Common myeloid progenitor, CD34-positive (primary cell): ENCODE measurements around the gene POU2F2.

Source experiments
- CTCF ChIA-PET: fragments of 350-600 bp; sonication (Branson Sonifier 250); formaldehyde crosslinking; loops from one replicate; lab custom pipeline; 2021; ENCODE audit warnings: antibody characterized with exemption; lab: Charles Lee
- POLR2A ChIA-PET: fragments of 350-600 bp; sonication (Branson Sonifier 250); formaldehyde crosslinking; loops from one replicate; lab custom pipeline; 2021; ENCODE audit warnings: antibody characterized with exemption; lab: Charles Lee
- DNase-seq, 3 donors: peaks; one replicate each; pipeline versions ENCODE4 v3.0.0 to v3.0.0-alpha.2; 2013
- H3K27ac ChIP-seq, 2 experiments: 1 replicate in 1 of 2; 2 replicates in 1 of 2; pipeline ENCODE4 v1.7.0; 2013; ENCODE audit warnings: inconsistent platforms in 2 of 2, low read length in 2 of 2, mild to moderate bottlenecking in 2 of 2, low read depth in 1 of 2, moderate library complexity in 1 of 2; ENCODE audit not compliant: severe bottlenecking in 2 of 2, insufficient read depth in 1 of 2, poor library complexity in 1 of 2
- H3K27me3 ChIP-seq, 5 experiments: replicated peaks in 2 of 5; 1 replicate in 3 of 5; 2 replicates in 2 of 5; pipeline versions ENCODE4 v1.6.1 to v1.7.0; 2013; ENCODE audit warnings: low read length in 4 of 5, mild to moderate bottlenecking in 2 of 5, moderate library complexity in 2 of 5, inconsistent platforms in 1 of 5; ENCODE audit not compliant: insufficient read depth in 5 of 5, control insufficient read depth in 4 of 5
- H3K36me3 ChIP-seq, 4 experiments: 1 replicate in 2 of 4; 2 replicates in 2 of 4; pipeline versions ENCODE4 v1.6.1 to v1.7.0; 2013; ENCODE audit warnings: low read length in 3 of 4, control low read depth in 1 of 4, mild to moderate bottlenecking in 1 of 4; ENCODE audit not compliant: control insufficient read depth in 4 of 4, insufficient read depth in 4 of 4
- H3K4me1 ChIP-seq, 4 experiments: 1 replicate in 3 of 4; 2 replicates in 1 of 4; pipeline versions ENCODE4 v1.6.1 to v1.7.1; 2013; ENCODE audit warnings: low read length in 3 of 4, mild to moderate bottlenecking in 3 of 4, control low read depth in 1 of 4, inconsistent platforms in 1 of 4, moderate library complexity in 1 of 4; ENCODE audit not compliant: control insufficient read depth in 4 of 4, insufficient read depth in 4 of 4; ENCODE audit errors: control extremely low read depth in 1 of 4
- H3K4me3 ChIP-seq, 7 experiments: 1 replicate in 4 of 7; 2 replicates in 3 of 7; pipeline versions ENCODE4 v1.5.1 to v1.7.0; 2013; ENCODE audit warnings: mild to moderate bottlenecking in 7 of 7, low read length in 6 of 7, moderate library complexity in 6 of 7, inconsistent platforms in 2 of 7, low read depth in 2 of 7, control low read depth in 1 of 7; ENCODE audit not compliant: insufficient read depth in 4 of 7, control insufficient read depth in 1 of 7; ENCODE audit errors: extremely low read depth in 1 of 7
- H3K9me3 ChIP-seq, 5 experiments: 1 replicate in 4 of 5; 2 replicates in 1 of 5; pipeline versions ENCODE4 v1.6.1 to v1.7.1; 2013; ENCODE audit warnings: low read length in 4 of 5, mild to moderate bottlenecking in 2 of 5, inconsistent platforms in 1 of 5, low read depth in 1 of 5, moderate library complexity in 1 of 5; ENCODE audit not compliant: control insufficient read depth in 4 of 5, insufficient read depth in 2 of 5; ENCODE audit errors: control extremely low read depth in 1 of 5
- WGBS: methylation state at CpG from one replicate; pipeline ENCODE4 v1.1.5; 2013; ENCODE audit not compliant: insufficient coverage; 5-methylcytosine and 5-hydroxymethylcytosine counted together

POU2F2 gene

GRCh38 chr19:42168206-42168605 is 36.0 kb upstream of the POU2F2 start:
- 97% methylated on average over 3 of the region's 3 CpGs for WGBS
- ChIA-PET POLR2A (no interaction called here), CTCF (no interaction called here)
- Histone ChIP-seq H3K9me3 (no peaks in the 10 kb centered on the region), H3K4me3 (no peak overlapping the region), H3K27ac (no peak overlapping the region), H3K36me3 (no peaks in the 10 kb centered on the region), H3K4me1 (no peaks in the 10 kb centered on the region), H3K27me3 (peaks cover 0 to 3% (median 0%) of the 10 kb centered on the region in 5 experiments)
- no peak for DNase-seq

- Histone ChIP-seq H3K27me3 (peaks cover 0 to 6% (median 0%) of the 10 kb centered on the region in 5 experiments), H3K4me1 (no peaks in the 10 kb centered on the region), H3K27ac (no peak overlapping the region), H3K4me3 (no peak overlapping the region), H3K9me3 (no peaks in the 10 kb centered on the region), H3K36me3 (no peaks in the 10 kb centered on the region)
- CTCF ChIA-PET = interaction anchor here (1.1 to 1.5 kb wide), 3 partner anchors 10 to 64 kb away, joined by 3 read pairs; no protein-coding TSS in a partner anchor
- no peak for DNase-seq
- 92% methylated on average over 7 of the region's 7 CpGs for WGBS
- POLR2A ChIA-PET = interaction anchor here (1.5 kb wide), 1 partner anchor 10 kb away, joined by 4 read pairs; no protein-coding TSS in a partner anchor
Measured at GRCh38 chr19:42166316-42166715, 34.1 kb upstream of the POU2F2 start.

GRCh38 chr19:42165146-42165545 is 32.9 kb upstream of the POU2F2 start:
- Histone ChIP-seq H3K36me3 (no peaks in the 10 kb centered on the region), H3K27ac (no peak overlapping the region), H3K27me3 (peaks cover 0 to 6% (median 0%) of the 10 kb centered on the region in 5 experiments), H3K4me3 (no peak overlapping the region), H3K9me3 (no peaks in the 10 kb centered on the region), H3K4me1 (no peaks in the 10 kb centered on the region)
- WGBS = 58% methylated on average over 2 of the region's 2 CpGs
- ChIA-PET CTCF (interaction anchor here (0.6 to 1.2 kb wide), 4 partner anchors 9 to 24 kb away, joined by 3 read pairs; no protein-coding TSS in a partner anchor), POLR2A (interaction anchor here (1.5 kb wide), 1 partner anchor 11 kb away, joined by 4 read pairs; no protein-coding TSS in a partner anchor)
- no peak for DNase-seq

- 96% methylated on average over 19 of the region's 21 CpGs for WGBS
- ChIA-PET CTCF (no interaction called here), POLR2A (interaction anchor here (0.7 kb wide), 1 partner anchor 11 kb away, joined by 3 read pairs; no protein-coding TSS in a partner anchor)
- DNase-seq = no peak
- H3K4me1 ChIP-seq = no peaks in the 10 kb centered on the region
- no peak overlapping the region for H3K27ac ChIP-seq
- no peaks in the 10 kb centered on the region for H3K36me3 ChIP-seq
- no peak overlapping the region for H3K4me3 ChIP-seq
- H3K9me3 ChIP-seq = no peaks in the 10 kb centered on the region
- H3K27me3 ChIP-seq = peaks cover 0 to 10% (median 0%) of the 10 kb centered on the region in 5 experiments
Measured at GRCh38 chr19:42161616-42162263, 29.5 kb upstream of the POU2F2 start.

- CTCF ChIA-PET = no interaction called here
- Histone ChIP-seq H3K4me1 (peaks cover 0 to 3% (median 3%) of the 10 kb centered on the region in 4 experiments), H3K4me3 (no peak overlapping the region), H3K27ac (no peak overlapping the region), H3K36me3 (no peaks in the 10 kb centered on the region), H3K27me3 (peaks cover 0 to 15% (median 0%) of the 10 kb centered on the region in 5 experiments), H3K9me3 (no peaks in the 10 kb centered on the region)
- POLR2A ChIA-PET = no interaction called here
- 94% methylated on average over 4 of the region's 7 CpGs for WGBS
- DNase-seq = no peak
Measured at GRCh38 chr19:42159942-42160341, 27.7 kb upstream of the POU2F2 start.

- no peaks in the 10 kb centered on the region for H3K36me3 ChIP-seq
- H3K4me1 ChIP-seq = peaks cover 0 to 9% (median 6%) of the 10 kb centered on the region in 4 experiments
- no peak overlapping the region for H3K4me3 ChIP-seq
- DNase-seq = no peak
- no peaks in the 10 kb centered on the region for H3K9me3 ChIP-seq
- 80% methylated on average over 2 of the region's 2 CpGs for WGBS
- CTCF ChIA-PET = interaction anchor here (0.9 to 1.3 kb wide), 3 partner anchors 19 to 50 kb away, joined by 3 to 5 read pairs (median 3); no protein-coding TSS in a partner anchor
- POLR2A ChIA-PET = no interaction called here
- H3K27me3 ChIP-seq = peaks cover 0 to 19% (median 0%) of the 10 kb centered on the region in 5 experiments
- H3K27ac ChIP-seq = no peak overlapping the region
Measured at GRCh38 chr19:42158926-42159325, 26.7 kb upstream of the POU2F2 start.

GRCh38 chr19:42156571-42156970 is 24.3 kb upstream of the POU2F2 start:
- peaks cover 0 to 19% (median 0%) of the 10 kb centered on the region in 5 experiments for H3K27me3 ChIP-seq
- ChIA-PET CTCF (interaction anchor here (1.1 kb wide), 1 partner anchor 9 kb away, joined by 3 read pairs; no protein-coding TSS in a partner anchor), POLR2A (no interaction called here)

More at GRCh38 chr19:42156571-42156970, 24.3 kb upstream of the POU2F2 start:
- H3K9me3 ChIP-seq = no peaks in the 10 kb centered on the region
- H3K27ac ChIP-seq = no peak overlapping the region
- no peak for DNase-seq
- H3K36me3 ChIP-seq = no peaks in the 10 kb centered on the region
- peaks cover 0 to 9% (median 6%) of the 10 kb centered on the region in 4 experiments for H3K4me1 ChIP-seq
- WGBS = 96% methylated on average over 8 of the region's 8 CpGs
- H3K4me3 ChIP-seq = no peak overlapping the region
